ENCODE results near the gene PAQR6. TPM values are rescaled to one million over a fixed set of nuclear protein-coding genes. Genes with fewer than 3 reads are reported as not detected.

PAQR6 gene
- total and polyA plus RNA-seq, 4 donors: 0.22 to 0.85 (median 0.49) TPM

DNA sequence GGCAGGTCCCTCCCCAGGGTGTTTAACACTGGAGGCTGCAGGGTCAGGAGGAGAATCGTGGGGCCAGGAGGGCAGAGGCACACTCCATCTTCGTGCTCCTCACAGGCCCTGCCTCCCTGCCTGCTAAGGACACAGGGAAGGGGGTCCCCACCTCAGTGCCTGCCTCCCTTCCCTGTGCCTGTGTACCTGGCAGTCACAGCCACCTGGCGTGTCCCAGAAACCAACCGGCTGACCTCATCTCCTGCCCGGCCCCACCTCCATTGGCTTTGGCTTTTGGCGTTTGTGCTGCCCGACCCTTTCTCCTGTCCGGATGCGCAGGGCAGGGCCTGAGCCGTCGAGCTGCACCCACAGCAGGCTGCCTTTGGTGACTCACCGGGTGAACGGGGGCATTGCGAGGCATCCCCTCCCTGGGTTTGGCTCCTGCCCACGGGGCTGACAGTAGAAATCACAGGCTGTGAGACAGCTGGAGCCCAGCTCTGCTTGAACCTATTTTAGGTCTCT, 6.5 kb downstream of the PAQR6 start:
- H3K27me3 ChIP-seq (ENCODE audit: control insufficient read depth in 4 of 4, insufficient read depth in 4 of 4, low read length in 3 of 4): no peaks in the 10 kb centered on the region
- WGBS: 76% methylated on average over 15 of the region's 15 CpGs
- peaks cover 2 to 39% (median 25%) of the 10 kb centered on the region in 4 donors for H3K36me3 ChIP-seq (ENCODE audit: control insufficient read depth in 4 of 4, insufficient read depth in 3 of 4, low read depth in 1 of 4, low read length in 3 of 4)
- H3K9ac ChIP-seq (ENCODE audit: low read depth in 1 of 2, low read length in 2 of 2): no peak overlapping the region
- no peaks in the 10 kb centered on the region for H3K9me3 ChIP-seq (ENCODE audit: control insufficient read depth in 4 of 4, low read length in 3 of 4)
- no peak overlapping the region for H3K4me3 ChIP-seq (ENCODE audit: low read depth in 1 of 3, low read length in 3 of 3)
- H3K27ac ChIP-seq (ENCODE audit: low read depth in 1 of 2, low read length in 2 of 2): no peak overlapping the region
- peaks cover 4 to 12% (median 8%) of the 10 kb centered on the region in 4 donors for H3K4me1 ChIP-seq (ENCODE audit: control insufficient read depth in 4 of 4, insufficient read depth in 4 of 4, low read length in 3 of 4)
- TF ChIP-seq HNF4A (conservative IDR thresholded peaks at IDR 0.05) (no peak), EGR1 (IDR thresholded peaks at IDR 0.05; ENCODE audit: low read depth in 2 of 2) (no peak), FOXA1 (IDR thresholded peaks at IDR 0.05) (no peak)
- DNase-seq (ENCODE audit: low spot score): no peak

DNA sequence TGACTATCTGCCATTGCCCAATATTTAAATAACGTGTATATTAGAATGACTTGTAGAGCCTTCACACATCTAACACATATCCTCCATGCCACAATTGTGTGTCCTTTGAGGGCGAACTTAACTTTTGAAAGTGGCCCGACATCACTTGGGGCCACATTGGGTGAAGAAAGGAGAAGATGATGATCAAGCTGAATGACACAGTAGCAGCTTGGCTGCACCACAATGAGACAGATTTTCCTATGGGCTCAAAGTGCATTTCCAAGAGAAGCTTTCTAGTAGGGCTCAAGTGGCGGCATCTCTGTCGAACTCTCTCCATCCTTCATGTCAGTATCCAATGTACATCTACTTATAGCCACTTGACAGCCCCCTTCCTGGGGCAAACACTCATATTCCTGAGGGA, 9.6 kb downstream of the PAQR6 start:
- no peak overlapping the region for H3K27ac ChIP-seq (ENCODE audit: low read depth in 1 of 2, low read length in 2 of 2)
- no peak overlapping the region for H3K9ac ChIP-seq (ENCODE audit: low read depth in 1 of 2, low read length in 2 of 2)
- H3K27me3 ChIP-seq (ENCODE audit: control insufficient read depth in 4 of 4, insufficient read depth in 4 of 4, low read length in 3 of 4): no peaks in the 10 kb centered on the region
- no peaks in the 10 kb centered on the region for H3K4me1 ChIP-seq (ENCODE audit: control insufficient read depth in 4 of 4, insufficient read depth in 4 of 4, low read length in 3 of 4)
- 96% methylated on average over 5 of the region's 5 CpGs for WGBS
- peaks cover 10 to 57% (median 30%) of the 10 kb centered on the region in 4 donors for H3K36me3 ChIP-seq (ENCODE audit: control insufficient read depth in 4 of 4, insufficient read depth in 3 of 4, low read depth in 1 of 4, low read length in 3 of 4)
- H3K4me3 ChIP-seq (ENCODE audit: low read depth in 1 of 3, low read length in 3 of 3): no peak overlapping the region
- no peaks in the 10 kb centered on the region for H3K9me3 ChIP-seq (ENCODE audit: control insufficient read depth in 4 of 4, low read length in 3 of 4)
- no peak for DNase-seq (ENCODE audit: low spot score)
- no peak for TF ChIP-seq EGR1 (IDR thresholded peaks at IDR 0.05; ENCODE audit: low read depth in 2 of 2)
- TF ChIP-seq FOXA2 (IDR thresholded peaks at IDR 0.05): no peak
- TF ChIP-seq JUND (IDR thresholded peaks at IDR 0.05): no peak
- no peak for TF ChIP-seq HNF4A (conservative IDR thresholded peaks at IDR 0.05)
- TF ChIP-seq ZBTB33 (IDR thresholded peaks at IDR 0.05): no peak
- TF ChIP-seq, protein P1, sequence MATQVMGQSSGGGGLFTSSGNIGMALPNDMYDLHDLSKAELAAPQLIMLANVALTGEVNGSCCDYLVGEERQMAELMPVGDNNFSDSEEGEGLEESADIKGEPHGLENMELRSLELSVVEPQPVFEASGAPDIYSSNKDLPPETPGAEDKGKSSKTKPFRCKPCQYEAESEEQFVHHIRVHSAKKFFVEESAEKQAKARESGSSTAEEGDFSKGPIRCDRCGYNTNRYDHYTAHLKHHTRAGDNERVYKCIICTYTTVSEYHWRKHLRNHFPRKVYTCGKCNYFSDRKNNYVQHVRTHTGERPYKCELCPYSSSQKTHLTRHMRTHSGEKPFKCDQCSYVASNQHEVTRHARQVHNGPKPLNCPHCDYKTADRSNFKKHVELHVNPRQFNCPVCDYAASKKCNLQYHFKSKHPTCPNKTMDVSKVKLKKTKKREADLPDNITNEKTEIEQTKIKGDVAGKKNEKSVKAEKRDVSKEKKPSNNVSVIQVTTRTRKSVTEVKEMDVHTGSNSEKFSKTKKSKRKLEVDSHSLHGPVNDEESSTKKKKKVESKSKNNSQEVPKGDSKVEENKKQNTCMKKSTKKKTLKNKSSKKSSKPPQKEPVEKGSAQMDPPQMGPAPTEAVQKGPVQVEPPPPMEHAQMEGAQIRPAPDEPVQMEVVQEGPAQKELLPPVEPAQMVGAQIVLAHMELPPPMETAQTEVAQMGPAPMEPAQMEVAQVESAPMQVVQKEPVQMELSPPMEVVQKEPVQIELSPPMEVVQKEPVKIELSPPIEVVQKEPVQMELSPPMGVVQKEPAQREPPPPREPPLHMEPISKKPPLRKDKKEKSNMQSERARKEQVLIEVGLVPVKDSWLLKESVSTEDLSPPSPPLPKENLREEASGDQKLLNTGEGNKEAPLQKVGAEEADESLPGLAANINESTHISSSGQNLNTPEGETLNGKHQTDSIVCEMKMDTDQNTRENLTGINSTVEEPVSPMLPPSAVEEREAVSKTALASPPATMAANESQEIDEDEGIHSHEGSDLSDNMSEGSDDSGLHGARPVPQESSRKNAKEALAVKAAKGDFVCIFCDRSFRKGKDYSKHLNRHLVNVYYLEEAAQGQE (IDR thresholded peaks at IDR 0.05): no peak
- no peak for TF ChIP-seq GABPA (IDR thresholded peaks at IDR 0.05 in 1 of 2, conservative IDR thresholded peaks at IDR 0.05 in 1 of 2)
- TF ChIP-seq, protein P2, sequence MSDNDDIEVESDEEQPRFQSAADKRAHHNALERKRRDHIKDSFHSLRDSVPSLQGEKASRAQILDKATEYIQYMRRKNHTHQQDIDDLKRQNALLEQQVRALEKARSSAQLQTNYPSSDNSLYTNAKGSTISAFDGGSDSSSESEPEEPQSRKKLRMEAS (IDR thresholded peaks at IDR 0.05): no peak
- TF ChIP-seq FOXA1 (IDR thresholded peaks at IDR 0.05): no peak
- no peak for TF ChIP-seq YY1 (IDR thresholded peaks at IDR 0.05)
- TF ChIP-seq SP1 (IDR thresholded peaks at IDR 0.05): no peak
- no peak for TF ChIP-seq RAD21 (IDR thresholded peaks at IDR 0.05)
- no peak for TF ChIP-seq CTCF (IDR thresholded peaks at IDR 0.05; ENCODE audit: low read depth, low read length, missing input control)

Measured in liver (tissue), 9 donors.